Heart left ventricle (tissue), 13 donors: ENCODE data around the gene HAO1.

Source experiments
- CTCF ChIP-seq, 12 donors: fragments of 200-600 bp; sonication (generic) in 4 of 12; IDR thresholded peaks; one replicate each; pipeline versions ENCODE4 v1.5.0 to v1.8.0; 2018 to 2022; ENCODE audit warnings: antibody characterized with exemption in 12 of 12, mild to moderate bottlenecking in 5 of 12
- POLR2A ChIP-seq, 2 donors: fragments of 450-650 bp; IDR thresholded peaks; one replicate each; pipeline ENCODE4 v1.6.1; 2017; ENCODE audit warnings: antibody characterized with exemption in 2 of 2, mild to moderate bottlenecking in 2 of 2, moderate library complexity in 2 of 2
- donor health status: ischemic (EF 13 %, LVEDD 7.1; RV severe dilation, severe dysfunction).
- donor health status: DM: no; HTN: yes; CAD: no.
- donor health status: DM: no; HTN: no; CAD: no.
- donor health status: ischemic (EF 25% LVEDD 6.9; RV normal size, moderate dysfunction).
- donor health status: ischemic (EF 25% LVEDD 5.7; RV mildly dilated, moderate dysfunction).
- donor health status: ischemic (EF 35%, LVEDD 5.7; RV mildly dilated, moderate dysfunction).
- donor health status: nonischemic (EF 11% LVEDD 7.7; RV severe dilation, severe dysfunction).
- donor health status: DM: yes; HTN: yes; CAD: no.
- donor health status: PGD.
- donor health status: ischemic (EF 29% LVEDD 5.4; RV normal size, mild dysfunction).
- donor health status: nonischemic (EF 23%, LVEDD 6.1; RV moderate dilation, normal function).

GRCh38 chr20:7855545-7855944 is 84.7 kb downstream of the HAO1 start:
- no peak for TF ChIP-seq POLR2A (IDR thresholded peaks at IDR 0.05)
- no peak for TF ChIP-seq CTCF (IDR thresholded peaks at IDR 0.05)
